Measurements from ENCODE around the gene ACTA1. TPM values are rescaled to one million over a fixed set of nuclear protein-coding genes. Genes with fewer than 3 reads are reported as not detected.
"Not testable (repeated sequence)": the region's sequence is repeated elsewhere in the genome, so short reads cannot be mapped to it uniquely, and the experiment has no call there.

ACTA1 gene
- total RNA-seq, 1 experiment from 2014 or later, result 0.80 TPM

DNA sequence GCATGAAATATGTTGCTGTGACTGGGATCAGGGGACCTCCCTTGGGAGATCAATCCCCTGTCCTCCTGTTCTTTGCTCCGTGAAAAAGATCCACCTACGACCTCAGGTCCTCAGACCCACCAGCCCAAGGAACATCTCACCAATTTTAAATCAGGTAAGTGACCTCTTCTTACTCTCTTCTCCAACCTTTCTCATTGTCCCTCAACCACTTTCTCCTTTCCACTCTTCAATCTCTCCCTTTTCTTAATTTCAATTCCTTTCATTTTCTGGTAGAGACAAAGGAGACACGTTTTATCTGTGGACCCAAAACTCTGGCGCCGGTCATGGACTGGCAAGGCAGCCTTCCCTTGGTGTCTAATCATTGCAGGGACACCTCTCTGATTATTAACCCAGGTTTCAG, 21.1 kb downstream of the ACTA1 start:
- ATAC-seq; H3K9ac ChIP-seq (ENCODE audit: low read length); BruUV-seq (replicated peaks); H3K79me2 ChIP-seq (ENCODE audit: low read length); CTCF ChIA-PET; H3K4me1 ChIP-seq (ENCODE audit: insufficient read depth, low read length); intact Hi-C loops (cut with micrococcal nuclease); H3K4me2 ChIP-seq (ENCODE audit: low read length); H3K4me3 ChIP-seq (ENCODE audit: low read length); H3K27ac ChIP-seq (ENCODE audit: low read length); H3K36me3 ChIP-seq (ENCODE audit: low read depth, low read length); H3K27me3 ChIP-seq (ENCODE audit: low read length); DNase-seq; H3F3A ChIP-seq (ENCODE audit: low read length, unreplicated experiment); POLR2A ChIA-PET (ENCODE audit: unreplicated experiment); H4K20me1 ChIP-seq (ENCODE audit: low read length); H3K9me2 ChIP-seq (replicated peaks; ENCODE audit: low read length); H2AFZ ChIP-seq (ENCODE audit: low read length); H3K9me3 ChIP-seq (ENCODE audit: low read length): not testable (repeated sequence)

DNA sequence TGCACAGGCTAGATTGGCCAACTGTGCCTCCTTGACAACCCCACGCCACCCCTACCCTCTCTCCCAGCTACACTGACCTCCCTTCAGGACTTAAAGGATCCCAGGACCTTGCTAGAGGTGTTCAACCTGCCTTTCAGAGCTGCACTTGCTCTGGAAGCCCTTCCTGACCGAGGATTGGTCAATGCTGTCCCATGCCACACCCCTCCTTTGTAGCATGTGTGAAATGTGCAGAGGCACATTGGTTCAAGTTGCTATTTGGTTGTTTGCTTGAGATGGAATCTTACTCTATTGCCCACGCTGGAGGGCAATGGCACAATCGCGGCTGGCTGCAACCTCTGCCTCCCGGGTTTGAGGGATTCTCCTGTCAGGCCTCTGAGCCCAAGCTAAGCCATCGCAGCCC, 21.8 kb downstream of the ACTA1 start:
- intact Hi-C loops (cut with micrococcal nuclease), result no loop called here
- BruUV-seq (replicated peaks), result no TSS peak
- Histone ChIP-seq H3K9me2 (replicated peaks; ENCODE audit: low read length) (no peaks in the 10 kb centered on the region), H3K4me1 (ENCODE audit: insufficient read depth, low read length) (peaks cover 8% of the 10 kb centered on the region), H3K4me2 (ENCODE audit: low read length) (no peak overlapping the region), H3K27ac (ENCODE audit: low read length) (no peak overlapping the region), H3K79me2 (ENCODE audit: low read length) (no peaks in the 10 kb centered on the region), H3K27me3 (ENCODE audit: low read length) (no peaks in the 10 kb centered on the region), H3F3A (ENCODE audit: low read length, unreplicated experiment) (no peaks in the 10 kb centered on the region), H3K4me3 (ENCODE audit: low read length) (no peak overlapping the region), H4K20me1 (ENCODE audit: low read length) (no peaks in the 10 kb centered on the region), H2AFZ (ENCODE audit: low read length) (no peak overlapping the region), H3K9ac (ENCODE audit: low read length) (no peak overlapping the region), H3K9me3 (ENCODE audit: low read length) (no peaks in the 10 kb centered on the region), H3K36me3 (ENCODE audit: low read depth, low read length) (no peaks in the 10 kb centered on the region)
- ChIA-PET POLR2A (ENCODE audit: unreplicated experiment) (no interaction called here), CTCF (no interaction called here)
- DNase-seq (no peak), ATAC-seq (no peak)
- TF ChIP-seq EZH2phosphoT487 (IDR thresholded peaks at IDR 0.05; ENCODE audit: borderline replicate concordance, low read length) (no peak), EZH2 (IDR thresholded peaks at IDR 0.05; ENCODE audit: low read length, unreplicated experiment) (no peak)
- TF ChIP-seq, protein P1, sequence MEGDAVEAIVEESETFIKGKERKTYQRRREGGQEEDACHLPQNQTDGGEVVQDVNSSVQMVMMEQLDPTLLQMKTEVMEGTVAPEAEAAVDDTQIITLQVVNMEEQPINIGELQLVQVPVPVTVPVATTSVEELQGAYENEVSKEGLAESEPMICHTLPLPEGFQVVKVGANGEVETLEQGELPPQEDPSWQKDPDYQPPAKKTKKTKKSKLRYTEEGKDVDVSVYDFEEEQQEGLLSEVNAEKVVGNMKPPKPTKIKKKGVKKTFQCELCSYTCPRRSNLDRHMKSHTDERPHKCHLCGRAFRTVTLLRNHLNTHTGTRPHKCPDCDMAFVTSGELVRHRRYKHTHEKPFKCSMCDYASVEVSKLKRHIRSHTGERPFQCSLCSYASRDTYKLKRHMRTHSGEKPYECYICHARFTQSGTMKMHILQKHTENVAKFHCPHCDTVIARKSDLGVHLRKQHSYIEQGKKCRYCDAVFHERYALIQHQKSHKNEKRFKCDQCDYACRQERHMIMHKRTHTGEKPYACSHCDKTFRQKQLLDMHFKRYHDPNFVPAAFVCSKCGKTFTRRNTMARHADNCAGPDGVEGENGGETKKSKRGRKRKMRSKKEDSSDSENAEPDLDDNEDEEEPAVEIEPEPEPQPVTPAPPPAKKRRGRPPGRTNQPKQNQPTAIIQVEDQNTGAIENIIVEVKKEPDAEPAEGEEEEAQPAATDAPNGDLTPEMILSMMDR (conservative IDR thresholded peaks at IDR 0.05; ENCODE audit: low read depth, low read length), result no peak

DNA sequence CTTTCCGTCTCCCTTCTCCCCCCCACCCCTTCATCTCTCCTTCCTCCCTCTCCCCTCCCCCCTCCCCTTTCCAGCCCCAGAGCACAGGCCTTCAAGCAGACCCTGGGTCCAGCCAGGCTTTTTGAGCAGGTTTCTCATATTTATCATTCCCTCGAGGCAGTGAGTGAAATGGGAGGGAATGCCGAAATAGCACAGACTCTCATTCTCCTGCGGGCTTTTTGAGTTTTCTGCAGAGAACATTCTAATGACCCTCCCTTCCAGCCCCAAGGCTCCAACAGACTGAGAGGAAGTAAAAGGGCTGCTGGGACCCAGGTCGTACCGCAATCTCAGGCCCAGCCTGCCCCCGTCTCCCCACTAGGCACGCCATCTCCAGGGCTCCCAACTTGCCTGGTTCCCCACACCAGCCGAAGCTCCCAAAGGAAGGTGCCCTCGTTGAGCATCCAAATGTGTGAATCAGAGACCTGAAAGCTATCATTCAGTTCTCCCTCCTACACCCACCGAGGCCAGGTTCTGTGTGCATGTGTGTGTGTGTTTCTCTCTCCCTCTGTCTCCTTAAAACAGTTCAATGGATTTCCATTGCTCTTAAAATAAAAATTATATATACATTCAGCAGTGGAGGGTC, 22.3 kb downstream of the ACTA1 start:
- Histone ChIP-seq H3K4me3 (ENCODE audit: low read length) (no peak overlapping the region), H3K9me3 (ENCODE audit: low read length) (no peaks in the 10 kb centered on the region), H3K9me2 (replicated peaks; ENCODE audit: low read length) (no peaks in the 10 kb centered on the region), H3K79me2 (ENCODE audit: low read length) (no peaks in the 10 kb centered on the region), H3K4me2 (ENCODE audit: low read length) (no peak overlapping the region), H4K20me1 (ENCODE audit: low read length) (no peaks in the 10 kb centered on the region), H3K36me3 (ENCODE audit: low read depth, low read length) (no peaks in the 10 kb centered on the region), H2AFZ (ENCODE audit: low read length) (no peak overlapping the region), H3K4me1 (ENCODE audit: insufficient read depth, low read length) (peaks cover 8% of the 10 kb centered on the region), H3F3A (ENCODE audit: low read length, unreplicated experiment) (no peaks in the 10 kb centered on the region), H3K9ac (ENCODE audit: low read length) (no peak overlapping the region), H3K27ac (ENCODE audit: low read length) (no peak overlapping the region), H3K27me3 (ENCODE audit: low read length) (no peaks in the 10 kb centered on the region)
- intact Hi-C loops (cut with micrococcal nuclease), result no loop called here
- CTCF ChIA-PET, result no interaction called here
- BruUV-seq (replicated peaks), result no TSS peak
- TF ChIP-seq, protein P1 (conservative IDR thresholded peaks at IDR 0.05; ENCODE audit: low read depth, low read length), result no peak
- no peak for DNase-seq
- no peak for ATAC-seq
- POLR2A ChIA-PET (ENCODE audit: unreplicated experiment), result no interaction called here
